Measurements from ENCODE around the gene APBB1IP.

DNA sequence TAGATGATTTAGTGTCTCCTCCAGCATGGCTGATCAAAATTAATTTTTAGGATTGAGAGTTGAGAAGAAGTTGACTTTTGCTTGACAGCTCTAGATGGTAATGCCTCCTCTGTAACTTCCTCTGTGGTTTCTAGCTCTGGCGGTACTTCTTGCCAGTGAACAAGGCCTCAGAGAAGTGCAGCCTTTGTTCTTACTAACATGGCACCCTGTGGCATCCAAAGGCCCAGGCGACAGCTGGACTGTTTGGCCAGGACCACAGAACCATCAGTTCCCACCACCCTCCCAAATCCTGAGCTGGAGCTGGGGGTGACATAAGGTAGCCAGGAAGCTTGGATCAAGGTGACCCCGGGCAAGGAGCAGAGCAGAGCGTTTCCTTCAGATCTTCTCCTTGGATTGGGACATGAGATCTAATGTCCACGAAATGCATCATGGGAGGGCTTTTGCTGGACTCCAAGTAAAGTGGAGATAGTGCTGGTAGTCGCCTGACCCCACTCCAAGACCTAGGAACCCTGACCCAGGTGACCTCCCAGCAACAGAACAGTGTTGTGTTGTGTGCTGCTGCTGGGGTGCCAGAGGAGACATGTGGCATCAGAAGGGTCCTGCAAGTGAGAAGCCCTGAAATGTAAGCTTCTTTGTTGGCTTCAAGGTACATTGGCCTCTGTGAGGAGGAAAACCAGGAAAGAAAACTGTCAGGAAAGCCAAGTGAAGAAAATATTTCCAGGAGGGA, 41.8 kb downstream of the APBB1IP start:
- TF ChIP-seq, protein P1, sequence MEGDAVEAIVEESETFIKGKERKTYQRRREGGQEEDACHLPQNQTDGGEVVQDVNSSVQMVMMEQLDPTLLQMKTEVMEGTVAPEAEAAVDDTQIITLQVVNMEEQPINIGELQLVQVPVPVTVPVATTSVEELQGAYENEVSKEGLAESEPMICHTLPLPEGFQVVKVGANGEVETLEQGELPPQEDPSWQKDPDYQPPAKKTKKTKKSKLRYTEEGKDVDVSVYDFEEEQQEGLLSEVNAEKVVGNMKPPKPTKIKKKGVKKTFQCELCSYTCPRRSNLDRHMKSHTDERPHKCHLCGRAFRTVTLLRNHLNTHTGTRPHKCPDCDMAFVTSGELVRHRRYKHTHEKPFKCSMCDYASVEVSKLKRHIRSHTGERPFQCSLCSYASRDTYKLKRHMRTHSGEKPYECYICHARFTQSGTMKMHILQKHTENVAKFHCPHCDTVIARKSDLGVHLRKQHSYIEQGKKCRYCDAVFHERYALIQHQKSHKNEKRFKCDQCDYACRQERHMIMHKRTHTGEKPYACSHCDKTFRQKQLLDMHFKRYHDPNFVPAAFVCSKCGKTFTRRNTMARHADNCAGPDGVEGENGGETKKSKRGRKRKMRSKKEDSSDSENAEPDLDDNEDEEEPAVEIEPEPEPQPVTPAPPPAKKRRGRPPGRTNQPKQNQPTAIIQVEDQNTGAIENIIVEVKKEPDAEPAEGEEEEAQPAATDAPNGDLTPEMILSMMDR (IDR thresholded peaks at IDR 0.05) = no peak
- TF ChIP-seq POLR2A (IDR thresholded peaks at IDR 0.05) (no peak), POLR2AphosphoS5 (IDR thresholded peaks at IDR 0.05) (no peak)
